ENCODE results near the gene RTEL1.
A peak's percentile ranks its signal among the peaks of the same experiment; 100 is the strongest.
"Not testable (repeated sequence)": the region's sequence is repeated elsewhere in the genome, so short reads cannot be mapped to it uniquely, and the experiment has no call there.

The RTEL1 gene

DNA sequence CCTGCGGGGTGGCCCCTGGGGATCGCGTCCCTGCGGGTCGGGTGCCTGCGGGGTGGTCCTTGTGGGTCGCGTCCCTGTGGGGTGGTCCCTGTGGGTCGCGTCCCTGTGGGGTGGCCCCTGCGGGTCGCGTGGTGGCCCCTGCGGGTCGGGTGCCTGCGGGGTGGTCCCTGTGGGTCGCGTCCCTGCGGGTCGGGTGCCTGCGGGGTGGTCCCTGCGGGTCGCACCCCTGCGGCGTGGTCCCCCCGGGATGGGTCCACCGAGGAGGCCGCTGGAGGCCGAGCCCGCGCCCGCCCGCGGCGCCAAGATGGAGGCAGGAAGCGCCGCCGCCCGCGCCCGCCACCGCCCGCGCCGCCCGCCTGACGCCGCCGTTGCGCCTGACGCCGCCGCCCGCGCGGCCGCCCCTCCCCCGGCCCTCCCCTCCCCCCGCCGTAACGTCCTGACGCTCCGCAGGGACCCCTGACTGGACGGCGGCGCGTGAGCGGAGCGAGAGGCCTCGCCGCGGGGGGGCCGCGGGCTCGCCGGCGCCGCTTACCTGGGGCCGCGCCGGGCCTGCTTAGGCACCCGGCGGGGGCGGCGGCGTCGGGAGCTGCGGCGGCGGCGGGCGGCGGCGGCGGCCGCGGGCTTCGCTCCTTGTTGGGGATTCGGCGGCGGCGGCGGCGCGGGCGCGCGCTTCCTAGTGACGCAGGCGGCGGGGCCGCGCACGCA is 31.5 kb upstream of the RTEL1 start, which contains the start of gene GMEB2:
Gene GMEB2, minus strand, starts transcription at position 678 of the 705 bp plus-strand sequence. CDS start 7,704 bp downstream, outside the sequence.
- Histone ChIP-seq H3K79me2 (ENCODE audit: low read length) (peaks cover 64% of the 10 kb centered on the region), H3K4me2 (ENCODE audit: low read length) (peak within 1 kb of the TSS; percentile 93), H3K36me3 (replicated peaks; ENCODE audit: low read depth, low read length) (peaks cover 3% of the 10 kb centered on the region), H4K20me1 (ENCODE audit: insufficient read depth, low read length) (0 out of 2 replicates have a peak, but pooled peaks cover 3% of the 10 kb centered on the region), H3K9me3 (ENCODE audit: insufficient read depth, low read length) (no peaks in the 10 kb centered on the region), H3K4me1 (ENCODE audit: low read length) (peaks cover 13% of the 10 kb centered on the region), H2AFZ (ENCODE audit: low read depth, low read length) (peak within 1 kb of the TSS; percentile 76; the same call in 1 of the 2 replicates), H3K27me3 (ENCODE audit: low read depth, low read length) (no peaks in the 10 kb centered on the region), H3K4me3 (ENCODE audit: low read length) (peak within 1 kb of the TSS; percentile 100), H3K9ac (ENCODE audit: low read length) (peak within 1 kb of the TSS; percentile 99), H3K27ac (ENCODE audit: low read length) (peak within 1 kb of the TSS; percentile 82)
- TF ChIP-seq EZH2phosphoT487 (IDR thresholded peaks at IDR 0.05; ENCODE audit: low read depth), result no peak

DNA sequence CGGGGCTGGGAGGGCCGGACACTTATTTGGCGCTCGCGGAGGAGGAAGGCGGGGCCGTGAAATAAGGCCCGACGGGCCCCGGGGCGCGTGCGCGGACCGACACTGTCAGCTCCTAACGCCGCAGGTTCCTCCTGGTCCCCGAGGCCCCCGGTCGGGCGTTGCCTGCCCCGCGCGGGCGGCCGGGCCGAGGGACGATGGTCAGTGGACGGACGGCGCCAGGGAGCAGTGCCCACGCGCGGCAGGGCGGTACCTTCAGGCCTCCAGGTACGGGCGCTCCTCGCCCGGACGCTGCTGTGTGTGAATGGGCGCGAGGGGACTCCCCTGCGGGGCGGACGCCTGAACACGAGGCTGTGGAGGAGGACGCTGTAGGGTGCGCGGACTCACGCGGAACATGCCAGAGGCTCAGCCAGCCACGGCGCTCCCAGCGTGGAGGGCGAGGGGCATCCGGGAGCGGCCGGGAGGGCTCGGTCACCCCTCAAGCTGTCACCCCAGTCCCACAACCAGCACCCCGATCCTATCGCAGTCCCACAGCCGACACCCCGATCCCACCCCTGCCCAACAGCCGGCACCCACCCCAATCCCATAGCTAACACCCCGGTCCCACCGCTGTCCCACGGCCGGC is 30.9 kb upstream of the RTEL1 start:
- Histone ChIP-seq H3K79me2 (ENCODE audit: low read length) (peaks cover 57% of the 10 kb centered on the region), H3K27me3 (ENCODE audit: low read depth, low read length) (no peaks in the 10 kb centered on the region), H3K9ac (ENCODE audit: low read length) (peak overlapping the region; percentile 95), H3K4me2 (ENCODE audit: low read length) (peak overlapping the region; percentile 93), H3K4me3 (ENCODE audit: low read length) (peak overlapping the region; percentile 93), H3K27ac (ENCODE audit: low read length) (peak overlapping the region; percentile 70), H4K20me1 (ENCODE audit: insufficient read depth, low read length) (0 out of 2 replicates have a peak, but pooled peaks cover 1% of the 10 kb centered on the region), H2AFZ (ENCODE audit: low read depth, low read length) (no peak overlapping the region), H3K36me3 (replicated peaks; ENCODE audit: low read depth, low read length) (peaks cover 3% of the 10 kb centered on the region), H3K9me3 (ENCODE audit: insufficient read depth, low read length) (no peaks in the 10 kb centered on the region), H3K4me1 (ENCODE audit: low read length) (peaks cover 13% of the 10 kb centered on the region)
- TF ChIP-seq EZH2phosphoT487 (IDR thresholded peaks at IDR 0.05; ENCODE audit: low read depth), result no peak
- TF ChIP-seq, protein P1, sequence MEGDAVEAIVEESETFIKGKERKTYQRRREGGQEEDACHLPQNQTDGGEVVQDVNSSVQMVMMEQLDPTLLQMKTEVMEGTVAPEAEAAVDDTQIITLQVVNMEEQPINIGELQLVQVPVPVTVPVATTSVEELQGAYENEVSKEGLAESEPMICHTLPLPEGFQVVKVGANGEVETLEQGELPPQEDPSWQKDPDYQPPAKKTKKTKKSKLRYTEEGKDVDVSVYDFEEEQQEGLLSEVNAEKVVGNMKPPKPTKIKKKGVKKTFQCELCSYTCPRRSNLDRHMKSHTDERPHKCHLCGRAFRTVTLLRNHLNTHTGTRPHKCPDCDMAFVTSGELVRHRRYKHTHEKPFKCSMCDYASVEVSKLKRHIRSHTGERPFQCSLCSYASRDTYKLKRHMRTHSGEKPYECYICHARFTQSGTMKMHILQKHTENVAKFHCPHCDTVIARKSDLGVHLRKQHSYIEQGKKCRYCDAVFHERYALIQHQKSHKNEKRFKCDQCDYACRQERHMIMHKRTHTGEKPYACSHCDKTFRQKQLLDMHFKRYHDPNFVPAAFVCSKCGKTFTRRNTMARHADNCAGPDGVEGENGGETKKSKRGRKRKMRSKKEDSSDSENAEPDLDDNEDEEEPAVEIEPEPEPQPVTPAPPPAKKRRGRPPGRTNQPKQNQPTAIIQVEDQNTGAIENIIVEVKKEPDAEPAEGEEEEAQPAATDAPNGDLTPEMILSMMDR (IDR thresholded peaks at IDR 0.05; ENCODE audit: low read depth, low read length), result no peak

DNA sequence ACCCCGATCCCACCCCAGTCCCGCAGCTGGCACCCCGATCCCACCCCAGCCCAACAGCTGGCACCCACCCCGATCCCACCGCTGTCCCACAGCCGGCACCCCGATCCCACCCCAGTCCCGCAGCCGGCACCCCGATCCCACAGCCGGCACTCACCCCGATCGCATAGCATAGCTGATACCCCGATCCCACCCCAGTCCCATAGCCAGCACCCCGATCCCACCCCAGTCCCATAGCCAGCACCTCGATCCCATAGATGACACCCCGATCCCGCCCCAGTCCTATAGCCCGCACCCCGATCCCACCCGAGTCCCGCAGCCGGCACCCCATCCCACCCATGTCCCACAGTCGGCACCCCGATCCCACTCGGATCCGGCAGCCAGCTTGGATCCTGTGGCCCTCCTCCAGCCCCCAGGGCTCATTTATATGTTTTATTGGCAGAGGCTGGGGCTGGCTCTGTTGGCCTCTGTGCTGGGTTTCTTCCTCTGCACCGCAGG is 30.3 kb upstream of the RTEL1 start:
- Histone ChIP-seq H3K4me1 (ENCODE audit: low read length) (peaks cover 13% of the 10 kb centered on the region), H2AFZ (ENCODE audit: low read depth, low read length) (no peak overlapping the region), H3K27ac (ENCODE audit: low read length) (peak overlapping the region; percentile 70), H3K36me3 (replicated peaks; ENCODE audit: low read depth, low read length) (peaks cover 3% of the 10 kb centered on the region), H3K9ac (ENCODE audit: low read length) (peak overlapping the region; percentile 95), H3K4me3 (ENCODE audit: low read length) (peak overlapping the region; percentile 93), H4K20me1 (ENCODE audit: insufficient read depth, low read length) (no peaks in the 10 kb centered on the region), H3K4me2 (ENCODE audit: low read length) (peak overlapping the region; percentile 93), H3K9me3 (ENCODE audit: insufficient read depth, low read length) (no peaks in the 10 kb centered on the region), H3K79me2 (ENCODE audit: low read length) (peaks cover 52% of the 10 kb centered on the region), H3K27me3 (ENCODE audit: low read depth, low read length) (no peaks in the 10 kb centered on the region)
- TF ChIP-seq, protein P1 (IDR thresholded peaks at IDR 0.05; ENCODE audit: low read depth, low read length), result no peak
- TF ChIP-seq EZH2phosphoT487 (IDR thresholded peaks at IDR 0.05; ENCODE audit: low read depth), result no peak

DNA sequence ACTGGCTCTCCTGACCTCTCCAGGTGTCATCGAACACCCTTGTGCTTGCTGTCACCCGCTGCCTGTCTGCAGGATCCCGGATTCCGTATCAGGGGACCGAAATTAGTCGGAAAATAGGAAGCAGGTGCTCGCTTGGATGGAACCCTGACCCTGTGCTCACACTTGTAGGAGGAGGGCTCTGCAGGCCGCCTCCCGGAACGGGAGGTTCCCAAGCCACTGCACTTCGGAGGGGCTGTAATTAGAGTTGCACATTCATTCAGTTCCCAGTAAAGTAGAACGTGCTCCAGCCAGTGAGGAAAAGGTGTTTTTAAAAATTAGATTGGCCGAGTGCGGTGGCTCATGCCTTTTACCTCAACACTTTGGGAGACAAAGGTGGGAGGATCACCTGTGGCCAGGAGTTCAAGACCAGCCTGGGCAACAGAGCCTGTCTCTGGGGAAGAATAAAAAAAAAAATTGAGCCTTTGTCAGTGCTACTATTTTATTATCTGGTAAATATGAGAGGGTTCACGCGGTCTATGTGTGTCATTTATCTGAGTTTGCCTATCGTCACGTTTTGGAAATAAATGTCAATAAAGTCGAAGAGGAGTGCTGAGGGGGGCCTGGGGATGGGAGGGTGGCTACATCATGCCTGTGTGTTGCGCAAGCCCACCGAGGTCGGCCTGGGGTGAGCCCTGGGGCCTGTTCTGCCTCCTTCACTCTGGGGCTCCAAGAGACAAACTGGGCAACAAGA is 29.7 kb upstream of the RTEL1 start:
- H2AFZ ChIP-seq (ENCODE audit: low read depth, low read length), result peak overlapping the region; percentile 60; the same call in 1 of the 2 replicates
- TF ChIP-seq EZH2phosphoT487 (IDR thresholded peaks at IDR 0.05; ENCODE audit: low read depth), result no peak
- TF ChIP-seq, protein P1 (IDR thresholded peaks at IDR 0.05; ENCODE audit: low read depth, low read length), result no peak
- H3K27ac ChIP-seq (ENCODE audit: low read length), result peak overlapping the region; percentile 70
- peak overlapping the region; percentile 93 for H3K4me3 ChIP-seq (ENCODE audit: low read length)
- peaks cover 46% of the 10 kb centered on the region for H3K79me2 ChIP-seq (ENCODE audit: low read length)
- H3K9me3 ChIP-seq (ENCODE audit: insufficient read depth, low read length), result no peaks in the 10 kb centered on the region
- H3K27me3 ChIP-seq (ENCODE audit: low read depth, low read length), result no peaks in the 10 kb centered on the region
- peak overlapping the region; percentile 95 for H3K9ac ChIP-seq (ENCODE audit: low read length)
- H3K4me1 ChIP-seq (ENCODE audit: low read length), result peaks cover 13% of the 10 kb centered on the region
- H3K4me2 ChIP-seq (ENCODE audit: low read length), result peak overlapping the region; percentile 93
- no peaks in the 10 kb centered on the region for H4K20me1 ChIP-seq (ENCODE audit: insufficient read depth, low read length)
- H3K36me3 ChIP-seq (replicated peaks; ENCODE audit: low read depth, low read length), result peaks cover 3% of the 10 kb centered on the region

DNA sequence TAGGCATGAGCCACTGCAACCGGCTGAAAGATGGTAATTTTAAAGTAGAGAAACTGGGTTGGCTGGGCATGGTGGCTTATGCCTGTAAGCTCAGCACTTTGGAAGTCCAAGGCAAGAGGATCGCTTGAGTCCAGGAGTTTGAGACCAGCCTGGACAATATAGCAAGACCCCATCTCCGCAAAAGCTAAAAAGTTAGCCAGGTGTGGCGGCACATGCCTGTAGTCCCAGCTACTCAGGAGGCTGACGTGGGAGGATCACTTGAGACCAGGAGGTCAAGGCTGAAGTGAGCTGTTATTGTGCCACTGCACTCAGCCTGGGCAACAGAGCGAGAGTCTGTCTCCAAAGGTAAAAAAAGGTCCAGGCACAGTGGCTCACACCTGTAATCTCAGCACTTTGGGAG is 27.2 kb upstream of the RTEL1 start:
- not testable (repeated sequence) for H3K9ac ChIP-seq (ENCODE audit: low read length); H3K36me3 ChIP-seq (replicated peaks; ENCODE audit: low read depth, low read length); H2AFZ ChIP-seq (ENCODE audit: low read depth, low read length); H4K20me1 ChIP-seq (ENCODE audit: insufficient read depth, low read length); H3K4me2 ChIP-seq (ENCODE audit: low read length); H3K27ac ChIP-seq (ENCODE audit: low read length); H3K9me3 ChIP-seq (ENCODE audit: insufficient read depth, low read length); H3K4me3 ChIP-seq (ENCODE audit: low read length); H3K27me3 ChIP-seq (ENCODE audit: low read depth, low read length)
- H3K4me1 ChIP-seq (ENCODE audit: low read length), result peaks cover 17% of the 10 kb centered on the region
- peaks cover 26% of the 10 kb centered on the region for H3K79me2 ChIP-seq (ENCODE audit: low read length)

DNA sequence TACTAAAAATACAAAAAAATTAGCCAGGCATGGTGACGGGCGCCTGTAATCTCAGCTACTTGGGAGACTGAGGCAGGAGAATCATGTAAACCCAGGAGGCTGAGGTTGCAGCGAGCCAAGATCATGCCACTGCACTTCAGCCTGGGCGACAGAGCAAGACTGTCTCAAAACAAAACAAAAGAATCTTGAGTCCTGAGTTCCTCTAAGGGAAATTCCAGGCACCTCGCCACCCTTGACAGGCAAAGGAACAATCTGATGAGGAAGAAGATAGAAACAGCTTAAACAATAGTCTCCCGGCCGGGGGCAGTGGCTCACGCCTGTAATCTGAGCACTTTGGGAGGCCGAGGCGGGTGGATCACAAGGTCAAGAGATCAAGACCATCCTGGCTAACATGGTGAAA is 26.7 kb upstream of the RTEL1 start:
- H3K27ac ChIP-seq (ENCODE audit: low read length), result not testable (repeated sequence)

More for the DNA sequence above, 26.7 kb upstream of the RTEL1 start:
- not testable (repeated sequence) for H3K4me2 ChIP-seq (ENCODE audit: low read length); H3K36me3 ChIP-seq (replicated peaks; ENCODE audit: low read depth, low read length); H3K27me3 ChIP-seq (ENCODE audit: low read depth, low read length); H3K4me3 ChIP-seq (ENCODE audit: low read length); H4K20me1 ChIP-seq (ENCODE audit: insufficient read depth, low read length); H2AFZ ChIP-seq (ENCODE audit: low read depth, low read length); H3K9me3 ChIP-seq (ENCODE audit: insufficient read depth, low read length); H3K9ac ChIP-seq (ENCODE audit: low read length)
- peaks cover 17% of the 10 kb centered on the region for H3K4me1 ChIP-seq (ENCODE audit: low read length)
- H3K79me2 ChIP-seq (ENCODE audit: low read length), result peaks cover 21% of the 10 kb centered on the region
